GM12892 (cell line): ENCODE data around the gene CYP17A1.

Experiments
- POLR2A ChIP-seq: IDR thresholded peaks from 2 replicates; pipeline ENCODE4 v1.6.1; 2011; ENCODE audit warnings: low read depth, low read length, control low read depth
- POLR2AphosphoS5 ChIP-seq: IDR thresholded peaks from 2 replicates; pipeline ENCODE4 v1.6.1; 2011; ENCODE audit warnings: low read depth, low read length, control low read depth
- TAF1 ChIP-seq: IDR thresholded peaks from 2 replicates; pipeline ENCODE4 v1.6.1; 2011; ENCODE audit warnings: low read depth, mild to moderate bottlenecking, control low read depth, low read length, borderline replicate concordance

DNA sequence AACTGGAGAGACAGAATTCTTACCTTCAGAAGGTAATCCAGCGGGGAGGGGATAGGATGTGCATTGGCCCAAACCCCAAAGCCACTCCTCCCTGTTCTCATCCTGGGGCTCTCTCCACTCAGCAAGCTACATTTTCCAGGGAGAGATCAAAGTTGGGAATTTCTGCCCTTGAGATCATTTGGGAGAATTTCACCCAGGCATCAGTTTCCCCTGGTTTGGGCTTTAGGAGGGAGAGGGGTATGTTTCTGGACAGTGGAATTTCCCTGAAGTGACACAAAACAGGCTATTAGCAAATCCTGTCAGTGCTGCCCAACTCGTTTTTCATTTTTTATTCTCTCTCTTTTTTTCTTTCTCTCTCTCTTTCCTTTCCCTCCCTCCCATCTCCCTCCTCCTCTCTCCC, 35.7 kb downstream of the CYP17A1 start:
- TF ChIP-seq TAF1 (no peak), POLR2A (no peak), POLR2AphosphoS5 (no peak)
